ENCODE measurements around the gene DHX30.
"Not testable (repeated sequence)": the region's sequence is repeated elsewhere in the genome, so short reads cannot be mapped to it uniquely, and the experiment has no call there.

Gene DHX30, protein sequence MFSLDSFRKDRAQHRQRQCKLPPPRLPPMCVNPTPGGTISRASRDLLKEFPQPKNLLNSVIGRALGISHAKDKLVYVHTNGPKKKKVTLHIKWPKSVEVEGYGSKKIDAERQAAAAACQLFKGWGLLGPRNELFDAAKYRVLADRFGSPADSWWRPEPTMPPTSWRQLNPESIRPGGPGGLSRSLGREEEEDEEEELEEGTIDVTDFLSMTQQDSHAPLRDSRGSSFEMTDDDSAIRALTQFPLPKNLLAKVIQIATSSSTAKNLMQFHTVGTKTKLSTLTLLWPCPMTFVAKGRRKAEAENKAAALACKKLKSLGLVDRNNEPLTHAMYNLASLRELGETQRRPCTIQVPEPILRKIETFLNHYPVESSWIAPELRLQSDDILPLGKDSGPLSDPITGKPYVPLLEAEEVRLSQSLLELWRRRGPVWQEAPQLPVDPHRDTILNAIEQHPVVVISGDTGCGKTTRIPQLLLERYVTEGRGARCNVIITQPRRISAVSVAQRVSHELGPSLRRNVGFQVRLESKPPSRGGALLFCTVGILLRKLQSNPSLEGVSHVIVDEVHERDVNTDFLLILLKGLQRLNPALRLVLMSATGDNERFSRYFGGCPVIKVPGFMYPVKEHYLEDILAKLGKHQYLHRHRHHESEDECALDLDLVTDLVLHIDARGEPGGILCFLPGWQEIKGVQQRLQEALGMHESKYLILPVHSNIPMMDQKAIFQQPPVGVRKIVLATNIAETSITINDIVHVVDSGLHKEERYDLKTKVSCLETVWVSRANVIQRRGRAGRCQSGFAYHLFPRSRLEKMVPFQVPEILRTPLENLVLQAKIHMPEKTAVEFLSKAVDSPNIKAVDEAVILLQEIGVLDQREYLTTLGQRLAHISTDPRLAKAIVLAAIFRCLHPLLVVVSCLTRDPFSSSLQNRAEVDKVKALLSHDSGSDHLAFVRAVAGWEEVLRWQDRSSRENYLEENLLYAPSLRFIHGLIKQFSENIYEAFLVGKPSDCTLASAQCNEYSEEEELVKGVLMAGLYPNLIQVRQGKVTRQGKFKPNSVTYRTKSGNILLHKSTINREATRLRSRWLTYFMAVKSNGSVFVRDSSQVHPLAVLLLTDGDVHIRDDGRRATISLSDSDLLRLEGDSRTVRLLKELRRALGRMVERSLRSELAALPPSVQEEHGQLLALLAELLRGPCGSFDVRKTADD

DNA sequence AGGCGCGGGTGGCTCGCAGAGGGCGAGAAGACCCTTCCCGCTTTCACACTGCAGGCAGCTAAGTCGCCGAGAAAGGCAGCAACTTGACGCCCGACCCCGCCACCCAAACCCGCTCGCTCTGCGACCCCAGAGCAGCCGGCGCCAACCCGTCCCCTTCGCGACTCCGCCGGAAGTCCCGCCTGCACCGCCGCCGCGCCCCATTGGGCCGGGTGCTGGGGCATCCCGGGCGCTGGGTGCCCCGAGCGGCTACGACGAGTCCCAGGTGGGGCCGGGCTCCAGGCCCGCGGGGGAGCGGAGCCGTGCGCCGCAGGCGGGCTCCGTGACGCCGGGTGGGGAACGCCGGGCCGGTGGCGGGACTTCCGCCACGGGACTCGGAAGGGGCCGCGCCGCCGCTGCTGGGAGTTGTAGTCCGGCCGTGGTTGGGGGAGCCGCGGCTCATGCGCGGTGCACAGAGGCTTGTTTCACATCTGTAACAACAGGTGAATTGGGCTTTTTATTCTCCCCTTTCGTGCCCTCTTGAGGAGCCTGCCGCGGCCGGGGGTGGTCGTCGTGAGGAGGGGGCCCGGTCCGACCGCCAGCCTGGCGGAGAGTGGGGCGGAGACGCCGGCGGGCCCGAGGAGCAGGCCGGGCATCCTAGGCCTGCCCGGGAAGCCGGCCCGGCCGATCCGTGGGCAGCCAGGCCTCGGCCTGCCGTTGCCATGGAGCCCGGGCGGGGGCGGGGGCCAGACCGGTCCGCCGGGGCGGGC is at the start of gene DHX30:
Gene DHX30, plus strand, starts transcription at position 405 of the 746 bp plus-strand sequence. CDS start 7,546 bp downstream, outside the sequence.
- DNase-seq (ENCODE audit: low spot score) = peak; percentile 97

DNA sequence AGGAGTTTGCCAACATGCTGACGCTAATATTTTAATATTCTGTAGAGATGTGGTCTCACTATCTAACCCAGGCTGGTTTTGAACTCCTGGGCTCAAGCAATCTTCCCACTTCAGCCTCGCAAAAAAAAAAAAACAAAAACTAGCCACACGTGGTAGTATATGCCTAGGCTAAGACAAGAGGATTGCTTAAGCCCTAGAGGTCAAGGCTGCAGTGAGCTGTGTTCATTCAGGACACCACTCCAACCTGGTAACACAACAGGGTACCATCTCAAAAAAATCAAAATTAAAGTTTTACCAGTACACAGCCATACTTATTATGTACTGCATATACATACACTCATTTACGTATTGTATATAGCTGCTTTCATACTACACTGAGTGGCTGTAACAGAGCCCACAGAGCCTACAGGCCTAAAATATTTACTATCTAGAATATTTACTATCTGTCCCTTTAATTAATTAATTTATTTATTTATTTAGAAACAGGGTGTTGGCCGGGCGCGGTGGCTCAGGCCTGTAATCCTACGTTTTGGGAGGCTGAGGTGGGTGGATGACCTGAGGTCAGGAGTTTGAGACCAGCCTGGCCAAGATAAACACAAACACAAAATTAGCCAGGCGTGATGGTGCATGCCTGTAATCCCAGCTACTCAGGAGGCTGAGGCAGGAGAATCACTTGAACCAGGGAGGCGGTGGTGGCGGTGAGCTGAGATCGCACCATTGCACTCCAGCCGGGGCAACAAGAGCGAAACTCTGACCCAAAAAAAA is 44.5 kb upstream of the DHX30 start:
- no peak for DNase-seq (ENCODE audit: low spot score)

DNA sequence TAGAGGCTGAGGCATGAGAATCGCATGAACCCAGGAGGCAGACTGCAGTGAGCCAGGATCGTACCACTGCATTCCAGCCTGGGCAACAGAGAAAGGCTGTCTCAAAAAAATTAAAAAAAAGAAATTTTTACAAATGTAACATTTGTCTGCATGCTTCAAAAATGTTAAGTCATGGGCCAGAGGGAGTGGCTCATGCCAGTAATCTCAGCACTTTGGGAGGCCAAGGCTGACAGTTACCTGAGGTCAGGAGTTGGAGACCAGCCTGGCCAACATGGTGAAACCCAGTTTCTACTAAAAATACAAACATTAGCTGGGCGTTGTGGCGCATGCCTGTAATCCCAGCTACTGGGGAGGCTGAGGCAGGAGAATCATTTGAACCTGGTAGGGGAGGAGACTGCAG is 42.7 kb upstream of the DHX30 start:
- DNase-seq (ENCODE audit: low spot score) = not testable (repeated sequence)

DNA sequence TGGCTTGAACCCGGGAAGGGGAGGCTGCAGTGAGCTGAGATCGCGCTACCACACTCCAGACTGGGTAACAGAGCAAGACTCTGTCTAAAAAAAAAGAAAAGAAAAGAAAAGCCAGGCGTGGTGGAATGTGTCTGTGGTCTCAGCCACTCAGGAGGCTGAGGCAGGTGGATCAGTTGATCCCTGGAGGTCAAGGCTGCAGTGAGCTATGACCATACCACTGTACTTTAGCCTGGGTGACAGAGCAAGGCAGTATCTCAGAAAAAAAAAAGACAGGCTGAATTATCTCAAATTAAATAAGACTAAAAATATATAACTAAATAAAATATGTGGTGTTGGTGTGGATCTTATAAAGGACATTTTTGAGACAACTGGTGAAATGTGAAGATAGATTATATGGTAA is 41.9 kb upstream of the DHX30 start:
- no peak for DNase-seq (ENCODE audit: low spot score)

DNA sequence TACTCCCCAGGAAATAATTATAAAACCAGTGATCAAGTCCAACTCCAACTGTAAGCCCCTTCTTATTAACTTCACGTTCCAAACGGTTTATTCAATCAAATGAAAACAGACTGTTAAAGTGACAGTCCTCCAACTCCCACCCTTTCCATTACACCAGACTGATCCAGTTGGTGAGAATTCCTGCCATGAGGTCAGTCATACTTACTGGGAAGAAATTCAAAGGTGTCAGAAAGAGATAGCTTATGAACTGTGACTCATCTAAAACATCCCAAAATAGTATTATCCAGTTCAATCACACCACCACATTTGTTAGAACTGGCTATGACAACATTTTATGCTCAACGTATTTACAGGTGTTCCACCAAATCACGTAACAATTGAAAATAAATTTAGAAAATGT is 40.7 kb upstream of the DHX30 start:
- DNase-seq (ENCODE audit: low spot score) = no peak

DNA sequence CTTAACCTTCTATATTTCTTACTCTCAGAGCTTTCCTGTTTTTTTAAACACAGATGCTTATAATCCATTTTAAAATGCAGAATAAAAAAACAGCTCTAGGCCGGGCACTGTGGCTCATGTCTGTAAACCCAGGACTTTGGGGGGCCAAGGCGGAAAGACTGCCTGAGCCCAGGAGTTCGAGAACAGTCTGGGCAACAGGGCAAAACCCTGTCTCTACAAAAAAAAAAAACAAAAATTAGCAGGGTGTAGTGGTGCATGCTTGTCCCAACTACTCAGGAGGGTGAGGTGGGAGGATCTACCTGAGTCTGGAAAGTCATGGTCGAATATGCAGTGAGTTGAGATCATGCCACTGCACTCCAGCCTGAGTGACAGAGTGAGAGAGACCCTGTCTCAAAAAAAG is 36.8 kb upstream of the DHX30 start:
- DNase-seq (ENCODE audit: low spot score) = no peak

DNA sequence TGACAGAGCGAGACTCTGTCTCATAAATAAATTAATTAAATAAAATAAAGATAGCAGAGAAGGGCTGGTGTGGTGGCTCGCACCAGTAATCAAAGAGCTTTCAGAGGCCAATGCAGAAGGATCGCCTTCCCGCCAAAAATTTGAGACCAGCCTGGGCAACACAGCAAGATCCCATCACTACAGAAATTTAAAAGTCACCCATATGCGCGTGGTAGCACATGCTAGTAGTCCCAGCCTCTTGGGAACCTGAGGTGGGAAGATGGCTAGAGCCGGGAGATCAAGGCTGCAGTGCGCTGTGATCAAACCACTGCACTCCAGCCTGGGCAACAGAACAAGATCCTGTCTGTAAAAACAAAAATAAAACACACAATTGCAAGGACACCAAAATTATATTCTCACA is 30.9 kb upstream of the DHX30 start:
- no peak for DNase-seq (ENCODE audit: low spot score)

DNA sequence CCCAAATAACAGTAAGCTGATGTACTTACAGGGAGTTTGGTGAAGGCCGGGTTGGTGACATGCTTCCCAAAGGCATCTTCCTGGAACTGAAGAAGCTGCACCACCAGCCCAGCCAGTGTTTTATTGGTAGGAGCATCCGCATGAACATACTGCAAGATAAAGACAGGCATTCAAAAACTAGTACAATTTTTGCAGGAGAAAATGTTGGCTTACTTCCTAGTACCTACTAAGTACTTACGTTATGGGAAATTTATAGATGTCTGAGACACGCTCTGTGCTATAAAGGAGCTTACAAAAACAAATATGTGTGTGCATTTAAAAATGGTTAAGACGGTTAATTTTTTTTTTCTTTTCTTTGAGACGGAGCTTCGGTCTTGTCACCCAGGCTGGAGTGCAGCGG is 30.1 kb upstream of the DHX30 start:
- no peak for DNase-seq (ENCODE audit: low spot score)

DNA sequence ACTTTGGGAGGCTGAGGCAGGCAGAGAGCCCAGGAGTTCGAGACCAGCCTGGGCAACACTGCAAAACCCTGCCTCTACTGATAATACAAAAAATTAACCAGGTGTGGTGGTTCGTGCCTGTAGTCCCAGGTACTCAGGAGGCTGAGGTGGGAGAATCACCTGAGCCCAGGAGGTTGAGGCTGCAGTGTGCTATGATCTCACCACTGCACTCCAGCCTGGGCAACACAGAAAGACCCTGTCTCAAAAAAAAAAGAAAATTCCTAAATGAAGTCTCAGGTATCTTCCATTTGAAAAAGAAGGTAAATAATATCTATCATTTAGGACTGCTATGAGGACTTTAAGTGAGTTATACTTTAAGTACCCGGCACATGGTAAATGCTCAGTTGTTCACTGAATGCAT is 24.2 kb upstream of the DHX30 start:
- no peak for DNase-seq (ENCODE audit: low spot score)

DNA sequence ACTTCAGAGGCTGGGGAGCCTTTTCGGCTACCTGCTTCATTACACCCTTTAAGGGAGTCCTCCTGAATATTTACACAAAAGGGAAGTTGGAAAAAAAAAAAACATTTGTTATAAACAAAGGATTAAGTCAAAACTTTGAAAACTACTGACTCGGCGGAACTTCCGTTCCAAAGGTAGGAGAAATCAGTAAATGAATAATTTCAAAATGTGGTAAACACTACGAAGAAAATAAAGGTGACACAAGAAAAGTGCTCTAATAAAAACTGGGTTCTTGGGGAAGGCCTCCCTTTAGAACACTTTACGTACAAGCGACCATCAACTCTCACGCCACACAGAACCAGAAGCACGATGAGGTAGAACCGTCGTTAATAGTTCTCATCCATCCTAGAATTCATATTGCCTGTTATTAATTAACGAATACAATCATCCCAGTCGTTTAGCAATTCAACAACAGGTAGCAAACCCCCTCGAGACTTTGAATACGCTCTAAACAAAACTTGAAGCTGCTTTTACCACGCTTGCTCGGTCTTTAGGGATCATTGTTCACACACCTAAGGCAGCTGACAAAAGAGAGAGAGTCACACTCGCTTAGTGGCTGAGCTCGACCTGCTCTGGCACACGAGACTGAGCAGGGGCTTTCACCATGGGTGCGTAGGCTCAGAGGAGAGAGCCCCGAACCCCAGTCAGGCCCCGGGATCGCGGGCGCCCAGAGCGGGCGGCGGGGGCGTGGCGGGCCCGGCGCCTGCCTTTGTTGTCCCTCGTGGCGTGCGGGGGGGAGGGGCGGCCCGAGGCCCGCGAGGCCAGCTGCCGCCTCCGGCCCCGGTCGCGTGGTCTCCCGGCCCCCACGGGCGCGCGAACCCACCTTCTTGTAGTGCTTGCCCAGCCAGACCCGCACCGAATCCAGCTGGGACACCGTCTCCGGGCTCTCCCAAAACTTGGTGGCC is 21.9 kb upstream of the DHX30 start:
- DNase-seq (ENCODE audit: low spot score) = peak; percentile 83

DNA sequence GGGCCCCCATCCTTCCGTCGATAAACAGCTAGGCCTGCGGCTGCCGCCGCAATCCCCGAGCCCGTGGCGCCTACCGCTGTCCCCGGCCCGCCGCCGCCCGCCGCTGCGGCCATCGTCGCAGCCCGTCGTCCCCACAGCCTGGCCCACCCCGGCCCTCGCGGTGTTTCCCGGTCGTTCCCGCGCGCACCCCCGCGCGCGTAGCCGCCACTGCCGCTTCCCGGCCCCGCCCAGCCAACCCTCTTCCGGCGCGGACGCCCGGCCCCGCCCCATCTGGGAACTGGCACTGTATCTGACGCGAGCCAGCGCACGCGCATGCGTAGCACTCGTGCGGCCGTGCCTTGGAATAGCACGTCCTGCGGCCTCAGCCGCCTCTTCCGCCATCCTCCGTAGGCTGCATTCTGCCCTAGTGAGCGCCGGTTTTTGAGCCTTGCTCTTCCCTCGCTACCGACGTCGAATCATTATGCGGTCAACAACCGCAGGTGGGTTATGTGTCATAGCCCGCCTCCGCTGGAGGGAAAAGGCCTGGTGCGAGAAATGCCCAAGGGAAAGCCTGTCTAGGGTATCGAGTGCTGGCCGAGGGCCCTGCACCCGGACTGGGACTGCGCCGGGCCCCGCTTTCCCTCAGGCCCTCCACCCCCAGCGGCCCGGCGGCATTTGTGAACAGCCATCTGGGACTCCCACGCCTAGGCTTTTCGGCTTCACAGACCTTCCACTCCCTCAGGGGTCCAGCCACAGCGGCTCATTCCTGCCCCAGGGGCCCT is 21.1 kb upstream of the DHX30 start, which contains the start of gene SMARCC1:
Gene SMARCC1, minus strand, starts transcription at position 209 of the 761 bp plus-strand sequence. Its CDS starts 96 bp downstream, at position 113.
- peak; percentile 98 for DNase-seq (ENCODE audit: low spot score)

DNA sequence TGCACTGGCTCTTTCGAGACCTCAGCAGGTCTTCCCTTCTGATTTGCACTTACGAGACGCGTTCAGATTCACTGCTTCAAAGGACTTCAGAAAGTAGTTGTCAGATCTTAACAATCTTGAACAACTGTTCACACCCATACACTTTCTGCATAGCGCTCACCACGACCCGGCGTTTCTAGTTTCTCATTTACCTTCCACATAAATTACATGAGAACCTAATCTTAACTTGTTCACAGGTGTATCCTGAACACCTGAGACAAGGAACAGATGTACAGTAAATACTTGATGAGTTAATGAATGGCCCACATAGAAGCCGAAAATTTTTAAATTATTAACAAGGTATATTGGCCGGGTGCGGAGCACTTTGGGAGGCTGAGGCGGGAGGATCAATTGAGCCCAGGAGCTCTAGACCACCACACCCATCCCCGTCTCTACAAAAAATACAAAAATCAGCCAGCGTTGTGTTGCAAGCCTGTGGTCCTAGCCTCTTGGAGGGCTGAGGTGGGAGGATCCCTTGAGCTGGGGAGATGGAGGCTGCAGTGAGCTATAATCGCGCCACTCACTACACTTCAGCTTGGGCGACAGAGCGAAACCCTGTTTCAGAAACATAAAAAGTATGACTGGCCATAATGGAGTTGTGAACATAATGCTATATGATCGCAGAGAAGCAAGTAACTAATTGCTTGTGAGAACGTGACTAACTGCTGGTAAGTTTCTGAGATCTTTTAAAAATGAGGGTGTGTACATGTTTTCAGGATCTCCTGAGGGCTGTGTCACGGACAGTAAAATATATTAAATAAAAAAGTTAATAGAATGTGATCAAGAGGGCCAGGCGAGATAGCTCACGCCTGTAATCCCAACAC is 20.3 kb upstream of the DHX30 start:
- no peak for DNase-seq (ENCODE audit: low spot score)

DNA sequence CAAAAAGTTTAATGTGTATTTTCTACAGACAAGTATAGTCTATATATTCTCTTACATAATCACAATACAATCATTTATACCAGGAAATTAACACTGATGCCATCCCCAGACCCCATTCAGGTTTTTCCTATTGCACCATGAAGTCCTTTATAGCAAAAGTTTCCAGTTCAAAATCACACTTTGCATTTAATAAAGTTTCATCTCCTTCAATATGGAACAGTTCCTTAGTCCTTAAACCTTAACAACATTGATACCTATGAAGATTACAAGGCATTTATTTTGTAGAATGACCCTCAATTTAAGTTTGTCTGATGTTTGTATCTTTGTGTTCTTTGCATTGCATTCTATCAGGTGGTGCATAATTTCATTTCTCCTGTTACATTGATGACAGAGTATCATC is 19.3 kb upstream of the DHX30 start:
- DNase-seq (ENCODE audit: low spot score) = no peak

DNA sequence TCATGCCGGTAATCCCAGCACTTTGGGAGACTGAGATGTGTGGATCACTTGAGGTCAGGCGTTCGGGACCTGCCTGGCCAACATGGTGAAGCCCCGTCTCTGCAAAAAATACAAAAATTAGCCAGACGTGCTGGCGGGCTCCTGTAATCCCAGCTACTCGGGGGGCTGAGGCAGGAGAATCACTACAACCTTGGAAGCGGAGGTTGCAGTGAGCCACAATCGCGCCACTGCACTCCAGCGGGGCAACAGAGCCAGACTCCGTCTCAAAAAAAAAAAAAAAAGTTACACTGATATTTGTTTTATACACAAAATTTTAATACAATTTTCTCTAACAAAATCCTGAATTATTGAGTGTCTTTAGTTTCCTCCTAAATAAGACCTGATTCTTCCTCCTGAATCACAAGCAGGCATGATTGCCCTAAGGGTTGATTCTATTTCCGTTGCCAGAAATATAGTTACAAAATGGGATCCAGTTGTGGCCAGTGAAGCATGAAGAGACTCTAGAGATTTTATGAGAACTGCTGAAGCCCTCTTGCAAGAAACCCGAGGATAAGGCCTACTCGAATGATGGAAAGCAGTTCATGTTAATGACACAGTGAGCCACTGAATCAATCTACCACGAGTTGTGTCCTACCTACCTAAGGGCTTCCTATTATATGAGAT is 11.6 kb upstream of the DHX30 start:
- DNase-seq (ENCODE audit: low spot score) = no peak

DNA sequence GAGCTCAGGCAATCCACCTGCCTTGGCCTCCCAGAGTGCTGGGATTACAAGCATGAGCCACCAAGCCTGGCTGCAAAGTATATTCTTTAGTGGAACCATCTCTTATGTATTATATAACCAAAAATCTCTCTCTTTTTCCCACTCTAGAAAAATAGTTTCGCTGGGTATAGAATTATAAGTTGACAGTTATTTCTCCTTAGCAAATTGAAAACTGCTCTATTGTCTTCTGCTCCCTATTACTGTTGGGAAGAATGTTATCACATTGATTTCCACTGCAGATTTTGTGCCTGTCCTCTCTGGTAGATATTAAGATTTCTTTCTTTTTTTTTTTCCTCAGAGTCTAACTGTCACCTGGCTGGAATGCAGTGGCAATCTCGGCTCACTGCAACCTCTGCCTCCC is 10.2 kb upstream of the DHX30 start:
- no peak for DNase-seq (ENCODE audit: low spot score)

DNA sequence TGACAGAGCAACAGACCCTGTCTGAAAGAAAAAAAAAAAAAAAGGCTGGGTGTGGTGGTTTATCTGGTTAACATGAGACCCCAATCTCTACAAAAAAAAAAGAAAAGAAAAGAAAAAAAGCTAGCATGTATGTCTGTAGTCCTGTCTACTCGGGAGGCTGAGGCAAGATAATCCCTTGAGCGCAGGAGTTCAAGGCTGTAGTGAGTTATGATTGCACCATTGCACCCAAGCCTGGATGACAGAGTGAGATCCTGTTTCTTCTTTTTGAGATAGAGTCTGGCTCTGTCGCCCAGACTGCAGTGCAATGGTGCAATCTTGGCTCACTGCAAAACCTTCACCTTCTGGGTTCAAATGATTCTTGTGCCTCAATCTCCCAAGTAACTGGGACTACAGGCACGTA is 8.4 kb upstream of the DHX30 start:
- DNase-seq (ENCODE audit: low spot score) = no peak

DNA sequence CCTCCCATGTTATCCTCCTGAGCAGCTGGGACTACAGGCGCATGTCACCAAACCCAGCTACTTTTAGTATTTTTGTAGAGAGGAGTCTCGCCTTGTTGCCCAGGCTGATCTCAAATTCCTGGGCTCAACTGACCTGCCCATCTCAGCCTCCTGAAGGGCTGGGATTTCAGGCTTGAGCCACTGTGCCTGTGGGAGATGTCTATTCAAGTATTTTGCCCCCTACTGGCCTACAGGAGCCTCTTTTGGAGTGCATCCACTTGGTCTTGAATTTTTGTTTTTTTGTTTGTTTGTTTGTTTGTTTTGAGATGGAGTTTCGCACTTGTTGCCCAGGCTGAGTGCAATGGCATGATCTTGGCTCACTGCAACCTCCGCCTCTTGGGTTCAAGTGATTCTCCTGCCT is 3.2 kb upstream of the DHX30 start:
- DNase-seq (ENCODE audit: low spot score) = no peak
